ENCODE data around the gene ITGA1. TPM values are rescaled to one million over a fixed set of nuclear protein-coding genes. Genes with fewer than 3 reads are reported as not detected.

Gene ITGA1
- total RNA-seq, 2 experiments from 2014 or later: not detected

DNA sequence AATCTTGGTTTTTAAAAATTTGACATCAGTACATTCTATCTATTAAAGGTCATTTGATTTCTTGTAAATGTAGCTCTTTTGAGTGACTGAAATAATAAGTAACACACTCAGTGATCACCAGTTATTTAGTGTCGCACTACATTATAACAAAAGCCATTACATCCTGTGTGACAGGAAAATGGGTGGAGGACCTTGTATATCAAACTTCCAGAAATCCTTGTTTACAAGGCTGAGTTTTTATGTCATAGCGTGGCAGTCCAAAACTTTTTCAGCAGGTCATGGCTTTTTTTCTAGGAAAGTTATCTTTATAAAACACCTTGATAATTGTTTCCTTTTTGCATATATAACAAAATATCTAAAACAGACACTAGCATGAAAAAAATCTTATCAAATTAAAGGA lies 14.4 kb upstream of the ITGA1 start:
- no peak for DNase-seq (ENCODE audit: low spot score)
- no peaks in the 10 kb centered on the region for H3K36me3 ChIP-seq (ENCODE audit: insufficient read depth, low read length)
- POLR2A ChIA-PET: interaction anchor here (1.2 to 1.4 kb wide), 2 partner anchors 8 to 15 kb away, joined by 4 to 6 read pairs; no protein-coding TSS in a partner anchor
- no peaks in the 10 kb centered on the region for H3K79me2 ChIP-seq (ENCODE audit: insufficient read depth, low read depth, low read length)
- no peak overlapping the region for H3K4me2 ChIP-seq (ENCODE audit: low read length)
- TF ChIP-seq, protein P1, sequence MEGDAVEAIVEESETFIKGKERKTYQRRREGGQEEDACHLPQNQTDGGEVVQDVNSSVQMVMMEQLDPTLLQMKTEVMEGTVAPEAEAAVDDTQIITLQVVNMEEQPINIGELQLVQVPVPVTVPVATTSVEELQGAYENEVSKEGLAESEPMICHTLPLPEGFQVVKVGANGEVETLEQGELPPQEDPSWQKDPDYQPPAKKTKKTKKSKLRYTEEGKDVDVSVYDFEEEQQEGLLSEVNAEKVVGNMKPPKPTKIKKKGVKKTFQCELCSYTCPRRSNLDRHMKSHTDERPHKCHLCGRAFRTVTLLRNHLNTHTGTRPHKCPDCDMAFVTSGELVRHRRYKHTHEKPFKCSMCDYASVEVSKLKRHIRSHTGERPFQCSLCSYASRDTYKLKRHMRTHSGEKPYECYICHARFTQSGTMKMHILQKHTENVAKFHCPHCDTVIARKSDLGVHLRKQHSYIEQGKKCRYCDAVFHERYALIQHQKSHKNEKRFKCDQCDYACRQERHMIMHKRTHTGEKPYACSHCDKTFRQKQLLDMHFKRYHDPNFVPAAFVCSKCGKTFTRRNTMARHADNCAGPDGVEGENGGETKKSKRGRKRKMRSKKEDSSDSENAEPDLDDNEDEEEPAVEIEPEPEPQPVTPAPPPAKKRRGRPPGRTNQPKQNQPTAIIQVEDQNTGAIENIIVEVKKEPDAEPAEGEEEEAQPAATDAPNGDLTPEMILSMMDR (conservative IDR thresholded peaks at IDR 0.05; ENCODE audit: low read length): no peak
- TF ChIP-seq EZH2phosphoT487 (IDR thresholded peaks at IDR 0.05; ENCODE audit: borderline replicate concordance, low read depth, low read length): no peak
- no peaks in the 10 kb centered on the region for H3K4me1 ChIP-seq (ENCODE audit: insufficient read depth, low read length, poor library complexity, severe bottlenecking)
- no peaks in the 10 kb centered on the region for H3K9me2 ChIP-seq (ENCODE audit: insufficient read depth, low read length)
- no peak overlapping the region for H3K27ac ChIP-seq (ENCODE audit: low read depth, low read length, poor library complexity, severe bottlenecking)
- intact Hi-C loops (cut with micrococcal nuclease; ENCODE audit: unreplicated experiment): no loop called here
- no TSS peak for BruUV-seq (replicated peaks)
- CTCF ChIA-PET (ENCODE audit: unreplicated experiment): no interaction called here
- H3K9me3 ChIP-seq (ENCODE audit: low read length): no peaks in the 10 kb centered on the region
- no peak overlapping the region for H2AFZ ChIP-seq (ENCODE audit: low read length)
- H4K20me1 ChIP-seq (ENCODE audit: insufficient read depth, low read length): no peaks in the 10 kb centered on the region
- no peak overlapping the region for H3K4me3 ChIP-seq (ENCODE audit: low read depth, low read length, poor library complexity, severe bottlenecking)

DNA sequence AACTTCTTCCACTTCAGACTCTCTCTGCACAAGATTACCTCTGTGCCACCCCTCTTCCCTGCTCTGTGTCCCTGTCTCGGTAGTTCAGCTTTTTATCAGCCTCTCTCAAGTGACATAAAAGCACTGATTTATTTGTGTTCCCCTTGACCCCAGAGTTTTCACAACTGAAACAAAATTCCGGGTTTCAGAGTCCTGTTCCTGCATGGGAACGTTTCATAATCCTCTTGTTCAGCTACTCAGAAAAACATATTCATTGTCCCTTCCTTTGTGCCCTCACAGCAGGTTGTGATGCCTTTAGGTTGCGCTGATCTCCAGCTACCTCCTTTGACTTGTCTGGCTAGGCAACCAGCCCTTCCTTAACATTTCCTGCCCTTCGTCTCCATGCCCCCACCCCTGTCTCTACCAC lies 13.7 kb upstream of the ITGA1 start:
- CTCF ChIA-PET (ENCODE audit: unreplicated experiment): no interaction called here

DNA sequence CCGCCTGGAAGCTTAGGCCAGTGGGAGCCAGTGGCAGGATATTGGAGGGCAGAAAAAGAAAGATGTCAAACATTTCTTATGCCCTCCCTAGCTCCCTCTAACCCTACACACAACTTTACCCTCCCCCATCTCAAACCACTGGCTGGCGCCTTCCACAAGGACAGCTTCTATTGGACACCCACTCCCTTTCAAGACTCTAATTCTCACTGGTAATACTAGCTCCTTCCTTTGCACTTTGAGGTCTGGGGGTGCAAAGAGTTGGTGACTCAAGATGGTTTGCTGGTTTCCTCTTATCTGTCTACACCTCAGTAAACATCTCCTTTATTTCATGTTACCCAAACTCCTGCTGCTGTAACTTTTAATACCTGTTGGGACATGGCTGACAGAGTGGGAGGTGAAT lies 11.6 kb upstream of the ITGA1 start:
- no peak overlapping the region for H3K4me3 ChIP-seq (ENCODE audit: low read depth, low read length, poor library complexity, severe bottlenecking)
- no peaks in the 10 kb centered on the region for H3K9me3 ChIP-seq (ENCODE audit: low read length)
- H4K20me1 ChIP-seq (ENCODE audit: insufficient read depth, low read length): no peaks in the 10 kb centered on the region
- ChIA-PET POLR2A (interaction anchor here (0.7 to 1.4 kb wide), 2 partner anchors 23 to 228 kb away, joined by 3 to 4 read pairs; no protein-coding TSS in a partner anchor), CTCF (ENCODE audit: unreplicated experiment) (no interaction called here)
- no peaks in the 10 kb centered on the region for H3K79me2 ChIP-seq (ENCODE audit: insufficient read depth, low read depth, low read length)
- H3K27ac ChIP-seq (ENCODE audit: low read depth, low read length, poor library complexity, severe bottlenecking): no peak overlapping the region
- no peaks in the 10 kb centered on the region for H3K36me3 ChIP-seq (ENCODE audit: insufficient read depth, low read length)
- no TSS peak for BruUV-seq (replicated peaks)
- no peak overlapping the region for H3K4me2 ChIP-seq (ENCODE audit: low read length)
- no peaks in the 10 kb centered on the region for H3K9me2 ChIP-seq (ENCODE audit: insufficient read depth, low read length)
- intact Hi-C loops (cut with micrococcal nuclease; ENCODE audit: unreplicated experiment): no loop called here
- no peak overlapping the region for H2AFZ ChIP-seq (ENCODE audit: low read length)
- DNase-seq (ENCODE audit: low spot score): no peak
- H3K4me1 ChIP-seq (ENCODE audit: insufficient read depth, low read length, poor library complexity, severe bottlenecking): no peaks in the 10 kb centered on the region
- TF ChIP-seq EZH2phosphoT487 (IDR thresholded peaks at IDR 0.05; ENCODE audit: borderline replicate concordance, low read depth, low read length): no peak
- TF ChIP-seq, protein P1 (conservative IDR thresholded peaks at IDR 0.05; ENCODE audit: low read length): no peak

More for the DNA sequence above, 13.7 kb upstream of the ITGA1 start:
- no peaks in the 10 kb centered on the region for H3K36me3 ChIP-seq (ENCODE audit: insufficient read depth, low read length)
- no peak overlapping the region for H2AFZ ChIP-seq (ENCODE audit: low read length)
- H3K4me3 ChIP-seq (ENCODE audit: low read depth, low read length, poor library complexity, severe bottlenecking): no peak overlapping the region
- intact Hi-C loops (cut with micrococcal nuclease; ENCODE audit: unreplicated experiment): no loop called here
- no peaks in the 10 kb centered on the region for H3K9me2 ChIP-seq (ENCODE audit: insufficient read depth, low read length)
- H4K20me1 ChIP-seq (ENCODE audit: insufficient read depth, low read length): no peaks in the 10 kb centered on the region
- TF ChIP-seq, protein P1 (conservative IDR thresholded peaks at IDR 0.05; ENCODE audit: low read length): no peak
- TF ChIP-seq EZH2phosphoT487 (IDR thresholded peaks at IDR 0.05; ENCODE audit: borderline replicate concordance, low read depth, low read length): no peak
- no peaks in the 10 kb centered on the region for H3K79me2 ChIP-seq (ENCODE audit: insufficient read depth, low read depth, low read length)
- POLR2A ChIA-PET: no interaction called here
- no peak for DNase-seq (ENCODE audit: low spot score)
- no peaks in the 10 kb centered on the region for H3K4me1 ChIP-seq (ENCODE audit: insufficient read depth, low read length, poor library complexity, severe bottlenecking)
- BruUV-seq (replicated peaks): no TSS peak
- H3K27ac ChIP-seq (ENCODE audit: low read depth, low read length, poor library complexity, severe bottlenecking): no peak overlapping the region
- no peaks in the 10 kb centered on the region for H3K9me3 ChIP-seq (ENCODE audit: low read length)
- no peak overlapping the region for H3K4me2 ChIP-seq (ENCODE audit: low read length)

Data from OCI-LY7 (cell line).